ENCODE data around the gene NAA38. TPM values are rescaled to one million over a fixed set of nuclear protein-coding genes. Genes with fewer than 3 reads are reported as not detected.
"Not testable (repeated sequence)": the region's sequence is repeated elsewhere in the genome, so short reads cannot be mapped to it uniquely, and the experiment has no call there.

NAA38 gene
- total and polyA plus RNA-seq, 2 donors from 2014 or later, result 69.6 to 246 TPM

DNA sequence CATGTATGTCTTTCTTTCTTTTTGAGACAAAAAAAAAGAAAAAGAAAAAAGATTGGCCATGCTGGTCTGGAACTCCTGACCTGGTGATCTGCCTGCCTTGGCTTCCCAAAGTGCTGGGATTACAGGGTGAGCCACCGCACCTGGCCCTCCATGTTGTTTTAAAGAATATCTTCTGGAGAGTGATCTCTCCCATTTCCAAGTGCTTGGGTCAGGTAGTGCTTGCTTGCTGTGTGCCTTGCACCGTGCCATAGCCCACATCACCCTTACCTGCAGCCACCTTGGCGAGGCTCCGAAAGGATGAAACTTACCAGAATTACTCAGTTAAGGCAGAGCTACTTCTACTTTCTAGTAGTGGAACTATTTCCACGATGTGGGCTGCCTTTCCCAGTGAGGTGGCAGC, 42.4 kb downstream of the NAA38 start:
- H3K27me3 ChIP-seq (ENCODE audit: control insufficient read depth, insufficient read depth, low read length), result no peaks in the 10 kb centered on the region
- no peak for FAIRE-seq
- intact Hi-C loops (cut with DNase I), result no loop called here

DNA sequence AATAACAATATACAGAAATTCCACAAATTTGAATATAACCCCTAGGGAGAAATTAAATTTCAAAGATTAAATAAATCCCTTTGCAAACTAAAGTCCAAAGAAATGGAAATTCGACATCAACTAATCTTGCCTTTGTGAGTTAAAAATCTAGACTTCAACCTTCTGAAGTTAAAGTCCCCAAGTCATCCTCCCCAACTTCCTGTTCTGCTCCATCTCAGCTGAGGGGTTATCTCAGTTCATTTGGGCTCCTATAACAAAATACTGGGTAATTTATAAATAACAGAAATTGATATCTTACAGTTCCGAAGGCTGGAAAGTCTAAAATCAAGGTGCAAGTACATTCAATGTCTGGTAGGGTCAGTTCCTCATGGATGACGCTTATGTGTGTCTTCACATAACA, 46.1 kb downstream of the NAA38 start:
- H3K9ac ChIP-seq (ENCODE audit: low read length in 3 of 3), result no peak overlapping the region
- H3K27ac ChIP-seq (ENCODE audit: low read depth in 2 of 2, low read length in 2 of 2), result no peak overlapping the region
- intact Hi-C loops (cut with DNase I), result no loop called here
- TF ChIP-seq, protein P1, sequence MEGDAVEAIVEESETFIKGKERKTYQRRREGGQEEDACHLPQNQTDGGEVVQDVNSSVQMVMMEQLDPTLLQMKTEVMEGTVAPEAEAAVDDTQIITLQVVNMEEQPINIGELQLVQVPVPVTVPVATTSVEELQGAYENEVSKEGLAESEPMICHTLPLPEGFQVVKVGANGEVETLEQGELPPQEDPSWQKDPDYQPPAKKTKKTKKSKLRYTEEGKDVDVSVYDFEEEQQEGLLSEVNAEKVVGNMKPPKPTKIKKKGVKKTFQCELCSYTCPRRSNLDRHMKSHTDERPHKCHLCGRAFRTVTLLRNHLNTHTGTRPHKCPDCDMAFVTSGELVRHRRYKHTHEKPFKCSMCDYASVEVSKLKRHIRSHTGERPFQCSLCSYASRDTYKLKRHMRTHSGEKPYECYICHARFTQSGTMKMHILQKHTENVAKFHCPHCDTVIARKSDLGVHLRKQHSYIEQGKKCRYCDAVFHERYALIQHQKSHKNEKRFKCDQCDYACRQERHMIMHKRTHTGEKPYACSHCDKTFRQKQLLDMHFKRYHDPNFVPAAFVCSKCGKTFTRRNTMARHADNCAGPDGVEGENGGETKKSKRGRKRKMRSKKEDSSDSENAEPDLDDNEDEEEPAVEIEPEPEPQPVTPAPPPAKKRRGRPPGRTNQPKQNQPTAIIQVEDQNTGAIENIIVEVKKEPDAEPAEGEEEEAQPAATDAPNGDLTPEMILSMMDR (IDR thresholded peaks at IDR 0.05; ENCODE audit: borderline replicate concordance, extremely low read depth, insufficient read depth), result no peak
- no peaks in the 10 kb centered on the region for H3K9me3 ChIP-seq (ENCODE audit: control insufficient read depth in 2 of 3, insufficient read depth in 1 of 3, low read length in 3 of 3)
- no peaks in the 10 kb centered on the region for H3K4me1 ChIP-seq (ENCODE audit: control insufficient read depth in 2 of 3, insufficient read depth in 2 of 3, low read depth in 1 of 3, low read length in 3 of 3)
- no peak for DNase-seq
- no peaks in the 10 kb centered on the region for H3K27me3 ChIP-seq (ENCODE audit: control insufficient read depth, insufficient read depth, low read length)
- H3K36me3 ChIP-seq (ENCODE audit: control insufficient read depth in 2 of 3, insufficient read depth in 3 of 3, low read length in 3 of 3), result no peaks in the 10 kb centered on the region
- no peak overlapping the region for H3K4me3 ChIP-seq (ENCODE audit: low read length in 3 of 3)
- FAIRE-seq, result no peak

More for the DNA sequence above, 42.4 kb downstream of the NAA38 start:
- H3K9ac ChIP-seq (ENCODE audit: low read length in 3 of 3), result no peak overlapping the region
- TF ChIP-seq, protein P1 (IDR thresholded peaks at IDR 0.05; ENCODE audit: borderline replicate concordance, extremely low read depth, insufficient read depth), result no peak
- H3K9me3 ChIP-seq (ENCODE audit: control insufficient read depth in 2 of 3, insufficient read depth in 1 of 3, low read length in 3 of 3), result no peaks in the 10 kb centered on the region
- no peaks in the 10 kb centered on the region for H3K36me3 ChIP-seq (ENCODE audit: control insufficient read depth in 2 of 3, insufficient read depth in 3 of 3, low read length in 3 of 3)
- no peak overlapping the region for H3K4me3 ChIP-seq (ENCODE audit: low read length in 3 of 3)
- no peaks in the 10 kb centered on the region for H3K4me1 ChIP-seq (ENCODE audit: control insufficient read depth in 2 of 3, insufficient read depth in 2 of 3, low read depth in 1 of 3, low read length in 3 of 3)
- no peak for DNase-seq
- no peak overlapping the region for H3K27ac ChIP-seq (ENCODE audit: low read depth in 2 of 2, low read length in 2 of 2)

DNA sequence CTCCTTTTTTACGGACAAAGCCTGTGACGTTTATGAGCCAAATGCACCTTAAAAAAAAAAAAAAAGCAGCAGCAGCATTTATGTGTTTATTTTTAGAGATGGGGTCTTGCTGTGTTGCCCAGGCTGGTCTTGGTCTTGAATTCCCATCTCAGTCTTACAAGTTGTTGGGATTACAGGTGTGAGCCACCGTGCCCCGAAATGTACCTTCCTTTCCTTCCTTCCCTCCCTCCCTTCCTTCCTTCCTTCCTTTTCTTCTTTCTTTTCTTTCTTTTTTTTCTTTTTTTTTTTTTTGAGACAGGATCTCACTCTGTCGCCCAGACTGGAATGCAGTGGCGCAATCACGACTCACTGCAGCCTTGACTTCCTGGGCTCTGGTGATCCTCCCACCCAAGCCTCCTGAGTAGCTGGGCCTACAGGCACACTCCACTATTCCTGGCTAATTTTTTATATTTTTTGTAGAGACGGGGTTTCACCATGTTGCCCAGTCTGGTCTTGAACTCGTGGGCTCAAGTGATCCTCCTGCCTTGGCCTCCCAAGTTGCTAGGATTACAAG, 47.5 kb downstream of the NAA38 start:
- H3K4me3 ChIP-seq (ENCODE audit: low read length in 3 of 3); H3K9me3 ChIP-seq (ENCODE audit: control insufficient read depth in 2 of 3, insufficient read depth in 1 of 3, low read length in 3 of 3); intact Hi-C loops (cut with DNase I); H3K9ac ChIP-seq (ENCODE audit: low read length in 3 of 3); H3K27me3 ChIP-seq (ENCODE audit: control insufficient read depth, insufficient read depth, low read length); FAIRE-seq; H3K36me3 ChIP-seq (ENCODE audit: control insufficient read depth in 2 of 3, insufficient read depth in 3 of 3, low read length in 3 of 3); H3K4me1 ChIP-seq (ENCODE audit: control insufficient read depth in 2 of 3, insufficient read depth in 2 of 3, low read depth in 1 of 3, low read length in 3 of 3); H3K27ac ChIP-seq (ENCODE audit: low read depth in 2 of 2, low read length in 2 of 2): not testable (repeated sequence)
- DNase-seq, result peak in 1 of 5 donors; percentile 4

DNA sequence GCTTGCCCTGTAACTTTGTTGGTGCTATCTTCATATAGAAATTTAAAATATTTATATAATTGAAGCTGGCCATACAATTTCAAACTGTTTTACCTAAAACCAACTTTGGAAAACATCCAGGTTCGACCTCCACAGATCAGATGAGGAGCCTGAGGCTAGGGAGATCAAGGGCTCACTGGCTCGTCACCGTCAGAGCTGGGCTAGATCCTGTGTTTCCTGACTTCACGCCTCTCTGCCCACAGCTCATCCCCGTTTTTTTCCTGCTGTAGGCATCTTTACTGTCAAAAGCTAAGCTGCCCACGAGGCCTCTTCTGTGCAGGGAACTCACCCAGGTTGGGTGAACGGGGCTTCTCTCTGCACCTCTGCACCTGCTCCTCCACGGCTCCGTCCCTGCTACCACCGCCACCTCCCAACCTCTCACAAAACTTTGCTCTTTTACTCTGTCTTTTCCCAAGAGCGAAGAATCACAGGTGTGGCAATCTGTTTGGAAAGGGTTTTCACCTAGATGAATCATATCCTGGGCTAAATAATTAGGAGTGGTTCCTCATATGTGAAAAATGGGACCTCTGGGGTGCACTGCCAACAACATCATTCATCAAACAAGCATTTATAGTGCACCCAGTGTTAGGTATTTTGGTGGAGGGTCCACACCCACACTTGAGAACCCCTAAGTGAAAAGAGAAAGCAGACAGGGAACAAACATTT, 48.1 kb downstream of the NAA38 start:
- Histone ChIP-seq H3K4me3 (ENCODE audit: low read length in 3 of 3) (no peak overlapping the region), H3K9me3 (ENCODE audit: control insufficient read depth in 2 of 3, insufficient read depth in 1 of 3, low read length in 3 of 3) (no peaks in the 10 kb centered on the region), H3K36me3 (ENCODE audit: control insufficient read depth in 2 of 3, insufficient read depth in 3 of 3, low read length in 3 of 3) (no peaks in the 10 kb centered on the region), H3K27ac (ENCODE audit: low read depth in 2 of 2, low read length in 2 of 2) (no peak overlapping the region), H3K27me3 (ENCODE audit: control insufficient read depth, insufficient read depth, low read length) (no peaks in the 10 kb centered on the region), H3K9ac (ENCODE audit: low read length in 3 of 3) (no peak overlapping the region), H3K4me1 (ENCODE audit: control insufficient read depth in 2 of 3, insufficient read depth in 2 of 3, low read depth in 1 of 3, low read length in 3 of 3) (no peaks in the 10 kb centered on the region)
- FAIRE-seq (no peak), DNase-seq (peak in 1 of 5 donors; percentile 33)
- TF ChIP-seq, protein P1 (IDR thresholded peaks at IDR 0.05; ENCODE audit: borderline replicate concordance, extremely low read depth, insufficient read depth), result no peak
- intact Hi-C loops (cut with DNase I), result no loop called here

Measured in kidney (tissue), 14 donors.